WTC11 (cell line): Measurements from ENCODE around the gene SLC27A4.

Experiments used
- ATF2 ChIP-seq: sonication (generic); formaldehyde crosslinking; IDR thresholded peaks from 2 replicates; pipeline ENCODE4 v1.8.1; 2022; ENCODE audit warnings: low read depth, missing genetic modification reagents, borderline replicate concordance
- CTCF ChIP-seq: fragments of 200-600 bp; IDR thresholded peaks from 2 replicates; pipeline ENCODE4 v1.8.0; 2022; ENCODE audit warnings: antibody characterized with exemption
- FOXK1 ChIP-seq: sonication (generic); formaldehyde crosslinking; IDR thresholded peaks from 2 replicates; pipeline ENCODE4 v1.8.0; 2022; ENCODE audit warnings: mild to moderate bottlenecking, moderate library complexity, missing genetic modification reagents
- GTF2I ChIP-seq: fragments of 250-450 bp; sonication (Bioruptor Pico); conservative IDR thresholded peaks from 2 replicates; pipeline ENCODE4 v1.4.0; 2021; ENCODE audit warnings: mild to moderate bottlenecking
- IRF2 ChIP-seq: sonication (generic); formaldehyde crosslinking; IDR thresholded peaks from 2 replicates; pipeline ENCODE4 v1.8.0; 2022; ENCODE audit warnings: low read depth, missing genetic modification reagents, borderline replicate concordance
- MAX ChIP-seq: sonication (generic); formaldehyde crosslinking; IDR thresholded peaks from 2 replicates; pipeline ENCODE4 v1.8.0; 2022; ENCODE audit warnings: mild to moderate bottlenecking, missing genetic modification reagents
- MYBL2 ChIP-seq: sonication (generic); formaldehyde crosslinking; IDR thresholded peaks from 2 replicates; pipeline ENCODE4 v1.8.1; 2023; ENCODE audit warnings: mild to moderate bottlenecking, moderate library complexity, missing genetic modification reagents
- NR3C1 ChIP-seq: sonication (generic); formaldehyde crosslinking; conservative IDR thresholded peaks from 2 replicates; pipeline ENCODE4 v1.8.1; 2023; ENCODE audit warnings: low read depth, mild to moderate bottlenecking, missing genetic modification reagents
- RELA ChIP-seq: sonication (generic); formaldehyde crosslinking; IDR thresholded peaks from 2 replicates; pipeline ENCODE4 v1.8.1; 2022; ENCODE audit warnings: missing genetic modification reagents, mild to moderate bottlenecking, borderline replicate concordance
- USF2 ChIP-seq: sonication (generic); formaldehyde crosslinking; IDR thresholded peaks from 2 replicates; pipeline ENCODE4 v1.8.1; 2023; ENCODE audit warnings: mild to moderate bottlenecking, missing genetic modification reagents, moderate library complexity
- ZNF219 ChIP-seq: sonication (generic); formaldehyde crosslinking; IDR thresholded peaks from 2 replicates; pipeline ENCODE4 v1.8.0; 2023; ENCODE audit warnings: missing genetic modification reagents, mild to moderate bottlenecking, borderline replicate concordance
- ZNF232 ChIP-seq: sonication (generic); formaldehyde crosslinking; IDR thresholded peaks from 2 replicates; pipeline ENCODE4 v1.8.0; 2022; ENCODE audit warnings: mild to moderate bottlenecking, missing genetic modification reagents
- ZNF263 ChIP-seq: sonication (generic); formaldehyde crosslinking; IDR thresholded peaks from 2 replicates; pipeline ENCODE4 v1.8.1; 2022; ENCODE audit warnings: low read depth, mild to moderate bottlenecking, moderate library complexity, missing genetic modification reagents

GRCh38 chr9:128349772-128350171 lies 9.4 kb downstream of the SLC27A4 start:
- TF ChIP-seq CTCF (no peak), FOXK1 (CRISPR knock-in tag) (no peak), USF2 (CRISPR knock-in tag) (no peak), MAX (CRISPR knock-in tag) (no peak), IRF2 (CRISPR knock-in tag) (no peak), ZNF263 (CRISPR knock-in tag) (no peak), GTF2I (no peak), MYBL2 (no peak), ATF2 (no peak), ZNF232 (CRISPR knock-in tag) (no peak), NR3C1 (CRISPR knock-in tag) (no peak), RELA (CRISPR knock-in tag) (no peak), ZNF219 (no peak)
